ENCODE results near the gene TYRO3.

The TYRO3 gene

DNA sequence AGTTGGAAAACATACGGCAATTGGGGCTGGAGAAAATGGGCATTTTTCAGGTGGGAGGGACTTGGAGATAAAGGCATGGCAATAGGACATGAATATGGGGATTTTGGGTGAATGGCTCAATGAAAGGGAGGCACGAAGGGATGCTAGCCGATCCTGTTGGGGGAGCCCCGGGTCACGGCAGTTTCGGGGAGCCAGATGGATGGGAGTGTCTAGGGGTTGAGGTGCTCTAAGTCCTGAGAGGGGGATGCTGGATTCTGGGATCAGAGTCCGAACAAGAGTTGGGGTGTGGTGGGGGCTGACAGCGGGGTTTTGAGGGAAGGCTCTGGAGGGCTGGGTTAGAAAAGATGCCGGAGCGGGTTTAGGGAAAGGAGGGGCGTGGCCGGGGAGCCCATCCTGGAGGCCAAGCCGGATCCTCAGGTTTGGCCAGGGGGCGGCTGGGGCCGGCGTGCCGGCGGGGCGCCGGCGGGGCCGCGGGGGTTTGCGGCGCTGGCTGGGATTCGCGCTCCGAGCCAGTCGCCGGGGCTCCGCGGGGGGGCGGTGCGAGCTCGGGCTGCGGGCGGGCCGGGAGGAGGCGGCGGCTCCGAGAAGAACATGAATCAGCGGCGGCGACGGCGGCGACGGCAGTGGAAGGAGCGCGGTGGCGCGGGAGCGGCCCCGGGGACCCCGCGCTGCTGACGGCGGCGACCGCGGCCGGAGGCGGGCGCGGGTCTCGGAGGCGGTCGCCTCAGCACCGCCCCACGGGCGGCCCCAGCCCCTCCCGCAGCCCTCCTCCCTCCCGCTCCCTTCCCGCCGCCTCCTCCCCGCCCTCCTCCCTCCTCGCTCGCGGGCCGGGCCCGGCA lies at the start of gene TYRO3:
Gene TYRO3 (plus strand): TSS at position 813 of the 839 bp plus-strand sequence. CDS start 46 bp downstream, outside the sequence.
- H3K27me3 Mint-ChIP-seq, result peaks cover 25% of the 10 kb centered on the region
- no peaks in the 10 kb centered on the region for H3K36me3 Mint-ChIP-seq (ENCODE audit: low read depth)
- H3K4me3 Mint-ChIP-seq, result peak within 1 kb of the TSS; percentile 81
- H3K9me3 Mint-ChIP-seq, result no peaks in the 10 kb centered on the region
- peaks cover 19% of the 10 kb centered on the region for H3K4me1 Mint-ChIP-seq (ENCODE audit: low read depth)
- H3K27ac Mint-ChIP-seq, result peak within 1 kb of the TSS; percentile 64

DNA sequence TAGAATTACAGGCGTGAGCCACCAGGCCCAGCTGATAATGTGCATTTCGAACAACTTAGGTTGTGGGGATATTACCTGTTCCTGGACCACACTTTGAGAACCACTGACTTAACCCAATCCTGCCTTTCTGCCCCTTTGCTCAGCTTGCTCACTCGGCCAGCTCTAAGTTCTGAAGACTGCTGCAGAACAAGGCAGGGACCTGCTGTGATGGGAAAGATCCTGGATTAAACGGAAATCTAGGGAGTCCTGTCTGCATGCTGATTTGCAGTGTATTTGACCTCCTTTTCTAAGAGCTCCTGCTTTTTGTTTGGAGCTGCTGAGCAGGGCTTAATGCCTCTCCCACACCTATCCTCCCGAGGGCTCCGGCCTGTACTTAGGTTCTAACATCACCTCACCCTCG lies 48.3 kb upstream of the TYRO3 start:
- Mint-ChIP-seq H3K36me3 (ENCODE audit: low read depth) (no peaks in the 10 kb centered on the region), H3K27me3 (peaks cover 28% of the 10 kb centered on the region), H3K4me1 (ENCODE audit: low read depth) (peaks cover 28% of the 10 kb centered on the region), H3K4me3 (no peak overlapping the region), H3K27ac (no peak overlapping the region), H3K9me3 (no peaks in the 10 kb centered on the region)

DNA sequence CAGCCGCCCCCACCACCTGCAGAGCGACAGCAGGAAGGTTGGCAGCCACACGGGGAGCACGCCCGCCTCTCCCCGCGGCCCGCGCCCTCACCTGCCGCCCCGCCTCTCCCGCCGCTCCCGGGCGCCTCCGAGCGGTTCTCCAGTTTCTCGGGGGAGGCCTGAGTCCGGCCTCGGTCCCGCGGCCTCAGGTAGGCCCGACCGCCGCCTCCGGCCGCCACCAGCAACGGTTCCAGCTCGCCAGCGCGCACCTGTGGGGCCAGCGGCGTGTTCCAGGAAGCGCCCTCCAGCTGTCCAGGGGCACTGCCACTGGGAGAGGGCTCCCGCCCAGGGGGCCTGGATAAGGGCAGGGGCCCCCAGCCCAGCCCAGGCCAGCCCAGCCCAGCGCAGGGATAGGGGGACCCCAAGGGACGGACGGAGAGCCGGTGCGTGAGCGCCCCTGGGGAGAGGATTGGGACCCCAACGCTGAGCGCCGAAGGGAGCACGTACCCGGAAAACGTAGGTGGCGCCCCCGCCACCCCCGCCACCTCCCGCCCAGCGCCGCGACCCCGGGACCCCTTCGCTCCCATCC lies 47.6 kb upstream of the TYRO3 start:
- H3K27me3 Mint-ChIP-seq, result peaks cover 28% of the 10 kb centered on the region
- H3K9me3 Mint-ChIP-seq, result no peaks in the 10 kb centered on the region
- no peak overlapping the region for H3K4me3 Mint-ChIP-seq
- peaks cover 28% of the 10 kb centered on the region for H3K4me1 Mint-ChIP-seq (ENCODE audit: low read depth)
- peaks cover 2% of the 10 kb centered on the region for H3K36me3 Mint-ChIP-seq (ENCODE audit: low read depth)
- H3K27ac Mint-ChIP-seq, result no peak overlapping the region

DNA sequence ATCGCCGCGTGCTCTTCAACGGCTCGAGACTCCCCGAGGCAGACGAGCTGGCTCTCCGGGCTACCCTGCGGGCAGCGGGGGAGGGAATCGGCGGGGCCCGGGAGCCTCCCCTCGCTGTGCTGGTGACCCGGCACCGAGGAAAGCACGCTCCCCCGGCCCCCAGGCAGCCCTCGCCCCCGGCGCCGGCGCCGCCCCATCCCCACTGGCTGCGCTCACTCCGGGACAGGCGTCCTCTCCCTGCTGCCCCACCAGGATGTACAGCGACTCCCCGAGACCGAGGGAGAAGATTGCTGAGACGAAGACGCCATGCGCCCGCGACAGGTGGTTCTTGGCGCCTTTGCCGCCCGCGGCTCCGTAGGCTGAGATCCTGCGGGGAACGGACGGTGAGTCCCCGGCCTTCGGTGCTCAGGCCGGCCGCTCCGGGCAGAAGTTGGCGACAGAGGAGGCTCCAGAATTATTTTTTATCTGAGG lies 47.1 kb upstream of the TYRO3 start:
- Mint-ChIP-seq H3K9me3 (no peaks in the 10 kb centered on the region), H3K36me3 (ENCODE audit: low read depth) (peaks cover 7% of the 10 kb centered on the region), H3K4me1 (ENCODE audit: low read depth) (peaks cover 28% of the 10 kb centered on the region), H3K4me3 (peak overlapping the region; percentile 63), H3K27ac (no peak overlapping the region), H3K27me3 (peaks cover 28% of the 10 kb centered on the region)

DNA sequence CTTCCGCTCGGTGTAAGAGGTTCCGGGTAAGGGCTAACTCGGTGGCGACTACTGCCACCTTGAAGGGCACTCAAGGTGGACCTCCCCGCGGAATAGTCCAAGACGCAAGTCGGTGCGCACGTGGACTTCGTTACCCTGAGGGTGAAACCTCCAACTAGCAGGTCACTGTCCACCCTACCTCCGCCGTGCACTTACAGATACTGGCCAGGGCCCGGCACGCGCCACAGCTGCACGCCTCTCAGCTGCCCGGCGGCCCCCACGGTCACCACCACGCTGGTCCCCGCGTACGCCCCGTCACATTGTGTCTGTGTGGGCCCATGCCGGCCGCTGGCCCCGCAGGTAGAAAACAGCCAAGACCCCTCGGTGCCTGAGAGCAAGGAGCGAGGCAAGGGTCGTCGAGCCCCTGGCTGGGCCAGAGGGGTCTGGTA lies 46.5 kb upstream of the TYRO3 start:
- peak overlapping the region; percentile 63 for H3K4me3 Mint-ChIP-seq
- H3K27ac Mint-ChIP-seq, result no peak overlapping the region
- peaks cover 28% of the 10 kb centered on the region for H3K27me3 Mint-ChIP-seq
- no peaks in the 10 kb centered on the region for H3K9me3 Mint-ChIP-seq
- peaks cover 28% of the 10 kb centered on the region for H3K4me1 Mint-ChIP-seq (ENCODE audit: low read depth)
- H3K36me3 Mint-ChIP-seq (ENCODE audit: low read depth), result peaks cover 9% of the 10 kb centered on the region

DNA sequence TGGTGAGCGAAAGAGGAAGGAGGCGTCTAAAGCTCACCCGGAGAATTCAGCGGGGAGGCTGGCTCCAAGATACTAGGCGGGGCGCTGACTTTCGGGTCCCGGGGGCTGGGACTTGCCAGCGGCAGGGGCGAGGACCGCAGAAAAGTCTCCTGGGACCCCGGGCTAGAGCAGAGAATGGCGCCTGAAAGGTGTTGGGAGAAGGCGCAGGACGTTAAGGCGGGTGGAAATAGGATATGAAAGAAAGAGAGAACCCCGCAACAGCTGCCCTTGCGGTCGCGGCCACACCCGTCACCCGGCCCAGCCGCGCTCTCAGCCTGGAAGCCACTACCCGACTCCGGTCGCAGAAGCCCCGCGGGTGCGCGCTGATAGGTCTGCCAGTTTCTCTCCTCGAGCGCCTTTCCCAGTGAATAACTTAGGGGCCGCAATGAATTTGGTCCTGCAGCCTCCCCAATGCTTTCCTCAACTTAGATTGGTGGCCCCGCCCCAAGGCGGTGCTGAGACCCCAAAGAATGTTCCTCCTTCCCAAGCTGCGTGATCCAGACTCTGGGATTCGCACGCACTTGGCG lies 46.0 kb upstream of the TYRO3 start:
- Mint-ChIP-seq H3K36me3 (ENCODE audit: low read depth) (peaks cover 9% of the 10 kb centered on the region), H3K27me3 (peaks cover 28% of the 10 kb centered on the region), H3K4me1 (ENCODE audit: low read depth) (peaks cover 28% of the 10 kb centered on the region), H3K27ac (no peak overlapping the region), H3K4me3 (peak overlapping the region; percentile 63), H3K9me3 (no peaks in the 10 kb centered on the region)

DNA sequence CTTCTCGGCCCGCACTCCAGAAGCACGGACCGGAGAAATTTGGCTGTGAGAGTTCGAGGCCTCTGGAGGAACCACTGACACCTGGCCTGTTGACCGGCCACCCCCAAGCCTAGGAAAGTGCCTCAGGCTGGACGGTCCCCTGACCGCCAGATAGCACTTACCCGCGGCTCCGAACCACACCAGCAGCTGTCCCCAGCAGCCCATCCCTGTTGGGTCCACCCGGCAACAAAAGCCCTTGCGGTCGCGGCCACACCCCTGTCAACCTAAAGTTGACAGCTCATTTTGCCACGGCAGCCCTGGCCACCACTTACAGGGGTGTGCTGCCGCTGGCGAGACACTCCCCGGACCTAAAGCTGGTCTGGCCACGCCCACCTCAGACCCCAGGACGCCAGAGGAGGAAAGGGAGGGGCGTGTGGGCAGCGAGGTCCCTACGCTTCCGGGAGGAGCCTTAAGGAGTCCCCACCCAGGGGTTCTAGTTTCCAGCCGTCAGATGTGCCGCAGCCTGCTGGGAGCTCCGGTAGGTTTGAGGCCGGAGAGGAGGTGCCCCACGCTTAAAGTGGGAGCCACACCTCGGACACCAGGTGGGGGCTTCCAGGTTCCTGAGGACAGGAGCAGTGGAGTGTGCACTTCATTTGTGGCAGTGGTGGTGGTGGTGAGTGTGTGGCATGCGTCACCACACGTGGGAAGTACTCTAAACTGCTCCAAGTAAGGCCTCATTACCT lies 45.3 kb upstream of the TYRO3 start, which contains the start of gene LTK:
Gene LTK (minus strand): TSS at position 322 of the 722 bp plus-strand sequence. CDS start 118 bp downstream, at position 204.
- Mint-ChIP-seq H3K27me3 (peaks cover 28% of the 10 kb centered on the region), H3K27ac (no peak within 1 kb of the TSS), H3K36me3 (ENCODE audit: low read depth) (peaks cover 9% of the 10 kb centered on the region), H3K9me3 (no peaks in the 10 kb centered on the region), H3K4me1 (ENCODE audit: low read depth) (peaks cover 28% of the 10 kb centered on the region), H3K4me3 (peak within 1 kb of the TSS; percentile 63)

DNA sequence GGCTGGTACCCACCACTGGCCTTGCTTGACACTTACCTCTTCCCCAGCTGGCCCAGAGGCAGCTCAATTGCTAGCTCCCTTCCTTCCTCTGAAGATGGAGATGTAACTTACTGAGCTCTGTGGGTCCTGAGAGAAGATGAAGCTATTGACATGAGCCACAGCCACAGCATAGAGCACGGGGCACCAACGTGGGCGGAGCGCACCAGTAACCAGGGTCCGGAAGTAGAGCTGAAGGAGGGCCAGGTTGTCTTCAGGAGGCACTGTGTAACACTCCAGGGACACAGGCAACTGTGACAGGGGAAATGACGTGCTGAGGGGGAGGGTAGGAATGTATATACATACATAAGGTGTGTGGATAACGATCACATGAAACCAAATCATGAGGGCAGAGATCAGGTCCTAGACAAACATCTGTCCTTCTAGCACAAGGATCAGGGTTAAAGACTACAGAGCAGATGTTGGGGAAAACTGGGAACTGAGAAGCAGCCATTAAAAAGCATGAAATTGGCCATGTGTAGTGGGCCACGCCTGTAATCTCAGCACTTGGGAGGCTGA lies 41.0 kb upstream of the TYRO3 start:
- Mint-ChIP-seq H3K27me3 (peaks cover 8% of the 10 kb centered on the region), H3K9me3 (no peaks in the 10 kb centered on the region), H3K36me3 (ENCODE audit: low read depth) (peaks cover 25% of the 10 kb centered on the region), H3K4me3 (no peak overlapping the region), H3K4me1 (ENCODE audit: low read depth) (peaks cover 17% of the 10 kb centered on the region), H3K27ac (no peak overlapping the region)

DNA sequence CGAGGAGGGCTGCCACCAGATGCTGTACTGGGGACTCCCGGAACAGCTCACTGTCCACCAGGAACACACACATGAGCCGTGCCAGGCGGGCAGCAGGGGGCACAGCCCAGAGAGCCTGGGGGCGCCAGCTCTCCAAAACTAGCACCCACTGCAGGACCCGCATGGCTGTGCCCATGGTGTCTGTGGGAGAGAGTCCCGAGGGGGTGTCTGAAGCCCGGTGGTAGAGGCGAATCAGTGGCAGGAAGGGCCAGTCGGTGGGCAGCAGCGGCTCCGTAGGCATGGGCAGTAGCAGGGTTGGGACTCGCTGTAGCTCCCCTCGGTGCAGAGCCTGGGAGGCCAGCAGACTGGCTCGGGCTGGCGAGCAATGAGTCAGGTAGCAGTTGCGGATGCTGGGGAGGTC lies 38.4 kb upstream of the TYRO3 start:
- Mint-ChIP-seq H3K27me3 (no peaks in the 10 kb centered on the region), H3K9me3 (no peaks in the 10 kb centered on the region), H3K4me1 (ENCODE audit: low read depth) (no peaks in the 10 kb centered on the region), H3K27ac (no peak overlapping the region), H3K4me3 (no peak overlapping the region), H3K36me3 (ENCODE audit: low read depth) (peaks cover 30% of the 10 kb centered on the region)

DNA sequence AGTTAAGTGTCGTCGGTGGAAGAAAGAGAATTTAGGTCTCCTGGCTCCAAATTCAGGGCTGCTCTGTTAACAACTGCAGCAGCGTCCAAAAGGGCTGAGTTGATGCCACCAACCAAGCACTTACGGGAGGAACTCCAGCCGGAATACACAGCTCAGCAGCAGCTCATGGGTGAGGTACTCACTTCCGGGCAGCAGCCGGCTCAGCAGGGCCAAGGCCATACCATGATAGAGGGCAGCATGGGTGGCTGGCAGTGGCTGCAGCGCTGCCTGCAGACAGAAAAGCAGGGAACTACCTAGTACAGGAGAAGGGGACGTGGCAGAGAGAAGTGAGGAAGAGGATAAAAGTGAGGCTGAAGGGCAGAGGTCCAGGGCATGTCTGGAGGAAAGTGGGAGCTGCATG lies 37.4 kb upstream of the TYRO3 start:
- no peaks in the 10 kb centered on the region for H3K4me1 Mint-ChIP-seq (ENCODE audit: low read depth)
- no peaks in the 10 kb centered on the region for H3K9me3 Mint-ChIP-seq
- no peaks in the 10 kb centered on the region for H3K27me3 Mint-ChIP-seq
- peaks cover 31% of the 10 kb centered on the region for H3K36me3 Mint-ChIP-seq (ENCODE audit: low read depth)
- H3K4me3 Mint-ChIP-seq, result no peak overlapping the region
- no peak overlapping the region for H3K27ac Mint-ChIP-seq

DNA sequence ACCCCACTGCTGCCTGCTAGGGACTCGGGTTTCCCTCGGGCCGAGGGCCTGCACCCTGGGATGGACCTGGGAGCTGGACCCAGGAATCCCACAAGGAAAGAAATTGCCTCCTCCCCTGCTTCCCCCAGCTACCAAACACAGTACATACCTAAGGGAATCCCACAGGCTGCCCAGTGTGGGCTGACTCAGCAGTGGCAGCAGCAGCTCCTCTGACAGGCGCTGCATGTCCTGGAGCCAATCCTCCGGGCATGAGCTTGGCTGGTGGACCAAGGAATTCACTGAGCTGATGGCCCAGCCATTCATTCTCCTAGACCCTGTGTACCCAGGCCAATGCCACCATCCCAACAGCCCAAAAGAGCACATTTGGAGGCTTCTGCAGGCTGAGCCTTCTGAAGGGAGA lies 35.9 kb upstream of the TYRO3 start:
- H3K36me3 Mint-ChIP-seq (ENCODE audit: low read depth), result peaks cover 35% of the 10 kb centered on the region
- H3K27ac Mint-ChIP-seq, result no peak overlapping the region
- no peaks in the 10 kb centered on the region for H3K27me3 Mint-ChIP-seq
- no peak overlapping the region for H3K4me3 Mint-ChIP-seq
- H3K9me3 Mint-ChIP-seq, result no peaks in the 10 kb centered on the region
- no peaks in the 10 kb centered on the region for H3K4me1 Mint-ChIP-seq (ENCODE audit: low read depth)

DNA sequence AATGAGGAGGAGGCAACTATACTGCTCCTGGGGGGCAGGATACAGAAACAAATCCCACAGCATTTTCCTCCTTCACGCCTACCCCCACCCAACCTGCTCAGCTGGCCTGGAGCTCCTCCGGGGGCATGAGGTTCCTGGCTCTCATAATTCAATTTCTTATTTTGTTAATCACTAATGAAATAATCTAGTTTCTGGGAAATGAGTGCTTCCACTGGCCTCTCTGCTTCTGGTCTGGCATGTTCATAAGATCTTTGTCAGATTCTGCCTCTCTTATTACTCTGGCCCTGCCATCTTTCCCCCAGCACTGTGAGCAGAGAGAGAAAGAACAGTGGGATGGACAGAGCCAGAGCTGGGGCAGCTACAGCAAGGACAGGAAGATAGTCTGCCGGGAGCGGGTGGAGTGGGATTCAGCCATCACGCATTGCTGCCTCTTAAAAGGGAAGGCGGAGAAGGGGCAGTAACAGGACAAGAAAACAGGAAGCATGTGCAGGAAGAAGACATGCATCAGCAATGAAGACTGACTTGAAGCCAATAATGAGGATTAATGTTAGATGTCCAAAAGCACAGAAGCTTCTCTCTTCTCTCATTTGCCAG lies 28.6 kb upstream of the TYRO3 start:
- H3K36me3 Mint-ChIP-seq (ENCODE audit: low read depth), result peaks cover 52% of the 10 kb centered on the region

DNA sequence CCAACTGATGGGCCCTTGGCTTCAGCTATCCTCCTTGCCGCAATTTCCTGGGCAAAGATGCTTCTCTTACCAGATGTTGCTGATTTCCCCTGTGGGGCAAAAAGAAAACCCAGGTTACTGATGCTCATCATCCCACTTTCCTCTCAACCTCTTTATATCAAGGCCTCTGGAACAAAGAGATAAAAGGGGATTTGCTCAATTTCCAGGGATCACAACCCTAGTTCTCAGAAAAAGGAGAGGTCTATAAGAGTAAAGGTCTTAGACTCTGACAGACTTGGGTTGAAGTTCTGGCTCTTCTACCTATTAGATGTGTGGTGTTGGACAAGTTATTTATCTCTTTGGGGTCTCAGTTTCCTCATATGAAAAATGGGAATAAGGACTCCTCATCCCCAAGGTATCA lies 23.5 kb upstream of the TYRO3 start:
- Mint-ChIP-seq H3K27ac (no peak overlapping the region), H3K36me3 (ENCODE audit: low read depth) (peaks cover 38% of the 10 kb centered on the region), H3K9me3 (no peaks in the 10 kb centered on the region), H3K4me1 (ENCODE audit: low read depth) (peaks cover 5% of the 10 kb centered on the region), H3K27me3 (no peaks in the 10 kb centered on the region), H3K4me3 (no peak overlapping the region)

More for the DNA sequence above, 28.6 kb upstream of the TYRO3 start:
- Mint-ChIP-seq H3K9me3 (no peaks in the 10 kb centered on the region), H3K27me3 (no peaks in the 10 kb centered on the region), H3K27ac (no peak overlapping the region), H3K4me1 (ENCODE audit: low read depth) (peaks cover 4% of the 10 kb centered on the region), H3K4me3 (no peak overlapping the region)

DNA sequence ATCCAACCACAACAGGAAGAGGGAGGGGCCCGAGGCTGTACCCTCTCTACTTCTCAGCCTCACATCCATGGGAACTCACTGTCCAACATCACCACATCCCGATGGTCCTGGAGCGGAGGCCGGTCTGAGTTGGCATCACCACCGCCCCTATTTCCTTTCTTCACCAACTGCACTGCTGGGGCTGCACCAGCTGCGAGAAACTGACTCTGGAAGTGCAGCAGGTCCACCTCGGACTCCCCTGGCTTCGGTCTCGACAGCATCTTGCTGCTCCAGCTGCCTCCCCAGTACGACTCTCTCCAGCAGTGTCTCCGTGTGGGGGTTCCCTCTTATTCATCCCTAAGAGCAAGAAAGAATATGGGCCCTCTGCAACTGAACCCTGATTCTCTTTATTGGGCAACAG lies 22.1 kb upstream of the TYRO3 start:
- Mint-ChIP-seq H3K27me3 (no peaks in the 10 kb centered on the region), H3K36me3 (ENCODE audit: low read depth) (peaks cover 30% of the 10 kb centered on the region), H3K4me1 (ENCODE audit: low read depth) (peaks cover 3% of the 10 kb centered on the region), H3K27ac (no peak overlapping the region), H3K4me3 (no peak overlapping the region), H3K9me3 (no peaks in the 10 kb centered on the region)

Data from stimulated activated naive CD8-positive, alpha-beta T cell treated with anti-CD3 and anti-CD28 coated beads, Interleukin-15, Interleukin-2, amounts not matched to agents 100 ng/mL and 50 ng/mL, for 24 hours (primary cell).